HFF-Myc (cell line): ENCODE results near the gene SLC22A31.
"Not testable (repeated sequence)": the region's sequence is repeated elsewhere in the genome, so short reads cannot be mapped to it uniquely, and the experiment has no call there.

ENCODE experiments used
- DNase-seq: peaks from one replicate; pipeline ENCODE4 v3.0.0-alpha.2; 2011; ENCODE audit warnings: low read depth; ENCODE audit errors: extremely low read depth
- H3K4me3 ChIP-seq: replicated peaks from 2 replicates; pipeline ENCODE4 v1.5.1; 2011; ENCODE audit warnings: low read depth, mild to moderate bottlenecking, control low read depth, low read length
- TF ChIP-seq, protein P1 (sequence below): IDR thresholded peaks from 2 replicates; pipeline ENCODE4 v1.5.1; 2012; ENCODE audit warnings: mild to moderate bottlenecking, low read depth, low read length, control low read depth; ENCODE audit errors: missing control alignments

Gene SLC22A31

DNA sequence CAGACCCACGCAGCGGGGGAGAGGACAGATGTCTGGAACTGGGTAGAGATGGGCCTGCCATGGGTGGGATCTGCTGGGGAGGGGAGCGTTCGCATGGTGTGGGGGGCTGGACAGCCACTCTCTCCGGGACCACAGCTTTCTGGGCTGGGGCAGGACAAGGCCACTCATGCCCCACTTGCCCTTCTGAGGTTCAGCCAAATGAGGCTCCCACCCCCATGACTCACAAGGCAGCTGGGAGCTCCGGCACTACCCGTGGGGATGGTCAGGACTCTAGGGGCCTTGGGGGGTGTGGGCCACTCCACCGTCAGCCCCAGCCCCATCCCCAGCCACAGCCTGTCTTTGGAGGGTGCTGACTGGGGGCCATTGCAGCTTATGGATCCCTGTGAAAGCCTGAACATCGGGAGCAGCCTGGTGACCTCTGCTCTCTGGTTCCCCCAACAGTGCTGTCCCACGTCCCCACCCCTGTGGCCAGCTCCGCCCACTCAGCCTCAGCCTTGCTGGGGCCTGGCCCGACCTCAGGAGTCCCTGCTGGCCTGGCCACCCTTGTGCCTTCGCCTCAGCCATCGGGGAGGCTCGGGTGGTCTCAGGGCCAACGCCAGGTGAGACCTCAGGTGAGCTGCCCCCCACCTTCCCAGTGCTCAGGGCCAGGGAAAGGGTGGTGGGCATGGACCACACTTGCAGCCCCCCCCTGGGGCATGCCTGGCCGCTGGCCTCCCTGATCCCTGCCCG is 33.5 kb downstream of the SLC22A31 start:
- no peak overlapping the region for H3K4me3 ChIP-seq
- TF ChIP-seq, protein P1, sequence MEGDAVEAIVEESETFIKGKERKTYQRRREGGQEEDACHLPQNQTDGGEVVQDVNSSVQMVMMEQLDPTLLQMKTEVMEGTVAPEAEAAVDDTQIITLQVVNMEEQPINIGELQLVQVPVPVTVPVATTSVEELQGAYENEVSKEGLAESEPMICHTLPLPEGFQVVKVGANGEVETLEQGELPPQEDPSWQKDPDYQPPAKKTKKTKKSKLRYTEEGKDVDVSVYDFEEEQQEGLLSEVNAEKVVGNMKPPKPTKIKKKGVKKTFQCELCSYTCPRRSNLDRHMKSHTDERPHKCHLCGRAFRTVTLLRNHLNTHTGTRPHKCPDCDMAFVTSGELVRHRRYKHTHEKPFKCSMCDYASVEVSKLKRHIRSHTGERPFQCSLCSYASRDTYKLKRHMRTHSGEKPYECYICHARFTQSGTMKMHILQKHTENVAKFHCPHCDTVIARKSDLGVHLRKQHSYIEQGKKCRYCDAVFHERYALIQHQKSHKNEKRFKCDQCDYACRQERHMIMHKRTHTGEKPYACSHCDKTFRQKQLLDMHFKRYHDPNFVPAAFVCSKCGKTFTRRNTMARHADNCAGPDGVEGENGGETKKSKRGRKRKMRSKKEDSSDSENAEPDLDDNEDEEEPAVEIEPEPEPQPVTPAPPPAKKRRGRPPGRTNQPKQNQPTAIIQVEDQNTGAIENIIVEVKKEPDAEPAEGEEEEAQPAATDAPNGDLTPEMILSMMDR, result no peak
- no peak for DNase-seq

DNA sequence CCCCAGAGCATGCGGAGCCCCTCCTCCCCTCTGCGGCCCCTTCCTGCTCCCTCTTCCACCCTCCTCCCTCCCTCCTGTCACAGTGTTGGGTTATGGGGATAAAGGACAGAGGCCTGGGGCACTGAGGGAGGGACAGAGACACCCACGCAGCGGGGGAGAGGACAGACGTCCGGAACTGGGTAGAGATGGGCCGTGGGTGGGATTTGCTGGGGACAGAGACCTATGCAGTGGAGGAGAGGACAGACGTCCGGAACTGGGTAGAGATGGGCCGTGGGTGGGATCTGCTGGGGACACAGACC is 34.7 kb downstream of the SLC22A31 start:
- not testable (repeated sequence) for H3K4me3 ChIP-seq, DNase-seq

DNA sequence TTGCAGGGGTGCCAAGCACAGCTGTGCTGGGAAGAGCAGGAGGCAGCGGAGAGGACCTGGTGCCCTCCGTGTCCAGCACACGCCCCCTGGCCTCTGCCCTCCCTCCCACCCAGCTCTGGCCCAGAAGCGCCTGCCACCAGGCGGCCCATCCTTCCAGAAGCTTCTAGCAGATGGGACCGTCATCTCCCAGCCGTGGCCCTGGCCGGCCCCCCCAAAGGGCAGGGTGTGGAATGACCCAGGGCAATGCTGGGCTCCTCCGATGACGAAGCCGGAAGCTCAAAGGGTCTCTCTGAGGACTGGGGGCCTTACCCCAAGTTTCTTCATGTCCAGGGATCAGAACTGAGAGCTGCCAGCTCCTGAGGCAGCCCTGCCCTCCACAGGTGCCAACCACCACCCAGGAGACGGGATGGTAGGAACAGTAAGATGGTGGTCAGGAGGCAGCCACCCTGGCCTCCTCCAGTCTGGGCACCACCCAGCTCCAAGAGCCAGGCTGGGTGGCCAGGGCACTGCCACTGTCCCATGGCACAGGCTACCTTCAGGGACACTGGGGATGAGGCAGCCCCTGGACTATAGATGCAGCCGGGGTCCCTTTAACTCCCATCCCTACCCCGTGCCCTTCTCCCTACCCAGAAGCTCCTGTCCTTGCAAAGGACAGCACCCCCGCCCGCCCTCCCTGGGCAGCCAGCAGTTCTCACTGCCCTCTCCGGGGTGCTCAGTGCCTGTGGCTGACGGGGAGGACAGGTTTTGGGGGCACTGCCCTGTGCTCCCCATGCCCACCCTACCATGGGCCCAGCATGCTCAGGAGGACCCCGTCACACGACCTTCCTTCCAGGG is 35.3 kb downstream of the SLC22A31 start:
- DNase-seq, result no peak
- TF ChIP-seq, protein P1, result no peak
- H3K4me3 ChIP-seq, result no peak overlapping the region

DNA sequence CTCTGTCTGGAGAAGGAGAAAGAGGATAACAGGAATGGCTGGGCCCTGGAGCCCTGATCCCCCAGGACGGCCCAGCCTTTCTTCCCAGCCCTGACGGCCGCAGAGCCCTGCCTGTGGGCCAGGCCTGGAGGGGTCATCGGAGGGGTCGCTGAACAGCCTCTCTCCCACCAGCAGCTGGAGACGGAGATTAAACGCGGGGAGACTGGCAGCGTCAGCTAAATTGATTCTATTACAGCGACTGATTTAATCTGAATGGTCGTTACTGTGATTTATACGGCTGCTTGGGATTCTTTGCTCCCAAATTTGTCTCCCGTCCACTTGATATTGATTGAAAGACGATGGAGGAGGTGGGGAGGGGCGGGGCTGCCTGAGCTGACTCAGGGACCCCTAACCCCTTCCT is 35.9 kb downstream of the SLC22A31 start:
- DNase-seq, result no peak
- TF ChIP-seq, protein P1, result no peak
- H3K4me3 ChIP-seq, result no peak overlapping the region

DNA sequence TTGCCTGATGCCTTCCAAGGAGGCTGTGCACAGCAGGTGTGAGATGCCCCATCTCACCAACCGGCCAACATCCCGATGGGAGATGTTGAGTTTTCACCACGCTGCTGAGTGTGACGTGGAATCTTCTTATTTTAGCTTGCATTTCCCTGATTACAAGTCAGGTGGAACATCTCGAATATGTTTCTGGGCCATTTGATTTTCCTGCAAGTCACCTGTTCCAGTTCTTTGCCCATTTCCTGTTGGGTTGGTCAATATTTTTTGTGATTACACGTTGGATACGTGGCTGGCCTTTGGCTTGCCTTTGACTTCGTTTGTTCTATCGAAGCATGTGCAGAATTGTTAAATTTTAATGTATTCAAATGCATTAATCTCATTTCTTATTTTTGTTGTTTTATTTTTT is 37.0 kb downstream of the SLC22A31 start:
- TF ChIP-seq, protein P1, result no peak
- DNase-seq, result no peak

DNA sequence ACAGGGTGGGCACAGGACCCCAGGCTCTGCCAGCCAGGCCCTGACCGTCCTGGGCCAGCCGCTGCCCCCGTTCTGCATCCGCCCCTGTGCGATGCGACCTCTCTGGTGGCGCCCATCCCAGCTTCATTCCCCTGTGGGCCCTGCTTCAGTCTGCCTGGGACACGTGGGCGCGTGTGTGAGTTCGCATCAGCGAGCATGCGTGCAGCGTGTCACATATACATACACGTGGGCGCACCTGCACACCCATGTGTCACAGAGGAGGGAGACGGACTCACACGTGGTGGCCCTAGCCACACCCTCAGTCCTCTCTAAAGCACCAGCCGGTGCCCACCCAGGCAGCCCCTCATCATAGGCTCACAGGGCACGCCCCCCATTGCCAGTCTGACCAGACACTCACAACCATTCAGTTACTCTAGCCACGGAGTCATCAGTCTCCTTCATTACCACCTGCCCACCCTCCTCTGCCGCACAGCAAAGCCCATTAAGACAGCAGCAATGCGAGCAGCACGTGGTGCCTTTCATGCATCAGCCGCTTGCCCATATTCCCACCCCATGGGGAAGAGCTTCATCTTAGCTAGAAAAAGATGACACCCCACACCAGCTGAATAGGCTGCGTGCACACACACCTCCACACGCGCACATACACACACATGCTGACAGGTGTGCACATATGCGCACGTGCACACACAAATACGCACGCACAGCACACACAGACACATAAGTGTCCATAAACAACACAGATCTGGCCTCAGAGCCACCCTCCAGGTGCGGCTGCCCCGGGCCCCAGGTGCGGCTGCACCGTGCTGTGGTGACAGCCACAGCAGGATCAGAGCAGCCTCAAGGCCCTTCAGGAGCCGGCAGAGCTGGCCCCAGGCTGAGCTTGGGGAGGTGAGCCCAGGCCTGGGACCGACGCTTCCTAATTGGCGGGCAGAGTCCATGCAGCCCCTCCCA is 38.3 kb downstream of the SLC22A31 start:
- H3K4me3 ChIP-seq, result no peak overlapping the region
- TF ChIP-seq, protein P1, result no peak
- DNase-seq, result no peak

More for the DNA sequence above, 37.0 kb downstream of the SLC22A31 start:
- H3K4me3 ChIP-seq, result no peak overlapping the region
